Measurements from ENCODE around the gene FHIT.

Gene FHIT

GRCh38 chr3:59817511-59817910 lies 1433.7 kb downstream of the FHIT start:
- no peak overlapping the region for H3K4me3 ChIP-seq (ENCODE audit: low read depth in 1 of 2, low read length in 1 of 2)
- no peak overlapping the region for H3K27ac ChIP-seq
- no peak for TF ChIP-seq CTCF (IDR thresholded peaks at IDR 0.05)

GRCh38 chr3:59816312-59816711 lies 1434.9 kb downstream of the FHIT start:
- no peak overlapping the region for H3K27ac ChIP-seq
- no peaks in the 10 kb centered on the region for H3K36me3 ChIP-seq
- H3K27me3 ChIP-seq, result no peaks in the 10 kb centered on the region
- no peak overlapping the region for H3K4me3 ChIP-seq (ENCODE audit: low read depth in 1 of 2, low read length in 1 of 2)
- H3K4me1 ChIP-seq (ENCODE audit: control insufficient read depth in 1 of 2, insufficient read depth in 1 of 2, low read depth in 1 of 2, low read length in 1 of 2), result peaks cover 0 to 8% of the 10 kb centered on the region in 2 experiments
- no peaks in the 10 kb centered on the region for H3K9me3 ChIP-seq
- TF ChIP-seq CTCF (IDR thresholded peaks at IDR 0.05), result no peak

More at GRCh38 chr3:59817511-59817910, 1433.7 kb downstream of the FHIT start:
- Histone ChIP-seq H3K4me1 (ENCODE audit: control insufficient read depth in 1 of 2, insufficient read depth in 1 of 2, low read depth in 1 of 2, low read length in 1 of 2) (peaks cover 0 to 8% of the 10 kb centered on the region in 2 experiments), H3K36me3 (no peaks in the 10 kb centered on the region), H3K27me3 (no peaks in the 10 kb centered on the region), H3K9me3 (no peaks in the 10 kb centered on the region)

- H3K4me1 ChIP-seq (ENCODE audit: control insufficient read depth in 1 of 2, insufficient read depth in 1 of 2, low read depth in 1 of 2, low read length in 1 of 2), result peaks cover 0 to 1% of the 10 kb centered on the region in 2 experiments
- no peak for TF ChIP-seq CTCF (IDR thresholded peaks at IDR 0.05)
- no peaks in the 10 kb centered on the region for H3K36me3 ChIP-seq
- H3K9me3 ChIP-seq, result no peaks in the 10 kb centered on the region
- H3K27me3 ChIP-seq, result no peaks in the 10 kb centered on the region
- no peak overlapping the region for H3K27ac ChIP-seq
- no peak overlapping the region for H3K4me3 ChIP-seq (ENCODE audit: low read depth in 1 of 2, low read length in 1 of 2)
Observed at GRCh38 chr3:59813148-59813538, 1438.1 kb downstream of the FHIT start.

GRCh38 chr3:59812237-59813147 lies 1438.8 kb downstream of the FHIT start:
- Histone ChIP-seq H3K9me3 (no peaks in the 10 kb centered on the region), H3K36me3 (no peaks in the 10 kb centered on the region), H3K27ac (no peak overlapping the region), H3K27me3 (no peaks in the 10 kb centered on the region), H3K4me3 (ENCODE audit: low read depth in 1 of 2, low read length in 1 of 2) (no peak overlapping the region), H3K4me1 (ENCODE audit: control insufficient read depth in 1 of 2, insufficient read depth in 1 of 2, low read depth in 1 of 2, low read length in 1 of 2) (no peaks in the 10 kb centered on the region)
- no peak for TF ChIP-seq CTCF (IDR thresholded peaks at IDR 0.05)

GRCh38 chr3:59811160-59811559 lies 1440.1 kb downstream of the FHIT start:
- no peak for TF ChIP-seq CTCF (IDR thresholded peaks at IDR 0.05)
- Histone ChIP-seq H3K4me1 (ENCODE audit: control insufficient read depth in 1 of 2, insufficient read depth in 1 of 2, low read depth in 1 of 2, low read length in 1 of 2) (no peaks in the 10 kb centered on the region), H3K36me3 (no peaks in the 10 kb centered on the region), H3K4me3 (ENCODE audit: low read depth in 1 of 2, low read length in 1 of 2) (no peak overlapping the region), H3K27me3 (no peaks in the 10 kb centered on the region), H3K27ac (no peak overlapping the region), H3K9me3 (no peaks in the 10 kb centered on the region)

All from neutrophil (primary cell).